Measurements from ENCODE around the gene SCRN2.

The SCRN2 gene

GRCh38 chr17:47802341-47803022, 38.6 kb downstream of the SCRN2 start:
- DNase-seq: peak; percentile 77

- DNase-seq: no peak
These were observed 39.2 kb downstream of the SCRN2 start for GRCh38 chr17:47801906-47802305.

GRCh38 chr17:47801176-47801765, 39.8 kb downstream of the SCRN2 start:
- no peak for DNase-seq

- DNase-seq: no peak
These were observed 40.4 kb downstream of the SCRN2 start for GRCh38 chr17:47800686-47801085.

GRCh38 chr17:47797797-47798196, 43.3 kb downstream of the SCRN2 start:
- no peak for DNase-seq

- DNase-seq: no peak
These were observed 48.1 kb downstream of the SCRN2 start for GRCh38 chr17:47792979-47793378.

- DNase-seq: no peak
These were observed 48.6 kb downstream of the SCRN2 start for GRCh38 chr17:47792457-47792856.

GRCh38 chr17:47791025-47791424, 50.0 kb downstream of the SCRN2 start:
- DNase-seq: no peak

- DNase-seq: peak; percentile 41
These were observed 51.2 kb downstream of the SCRN2 start for GRCh38 chr17:47789611-47790561.
